SK-N-SH (cell line): ENCODE results near the gene SPEF1. TPM values are rescaled to one million over a fixed set of nuclear protein-coding genes. Genes with fewer than 3 reads are reported as not detected.
"Not testable (repeated sequence)": the region's sequence is repeated elsewhere in the genome, so short reads cannot be mapped to it uniquely, and the experiment has no call there.

Source experiments
- CTCF ChIA-PET: fragments of 300-600, 350-600 bp; formaldehyde crosslinking; extraction: SDS; loops from one replicate; lab custom pipeline; 2021; lab: Yijun Ruan, JAX
- POLR2A ChIA-PET: fragments of 350-600 bp; sonication (Branson Sonifier 250); formaldehyde crosslinking; extraction: SDS; loops from one replicate; lab custom pipeline; 2020; ENCODE audit warnings: antibody characterized with exemption, inconsistent platforms; lab: Yijun Ruan, JAX
- DNase-seq: peaks from one replicate; pipeline ENCODE4 v3.0.0; 2012
- H2AFZ ChIP-seq: fragments of 200-600 bp; sonication (generic); 2 replicates; pipeline ENCODE4 v1.8.1; 2016; ENCODE audit warnings: antibody characterized with exemption, mild to moderate bottlenecking, low read depth
- H3F3A ChIP-seq: fragments of 200-600 bp; sonication (generic); replicated peaks from 2 replicates; pipeline ENCODE3; 2016; ENCODE audit warnings: antibody characterized with exemption, mild to moderate bottlenecking; ENCODE audit not compliant: insufficient read depth
- H3K27ac ChIP-seq, 2 experiments: fragments of 200-500 bp in 1 of 2; fragments of 200-600 bp in 1 of 2; sonication (Bioruptor generic) in 1 of 2; sonication (generic), shearing (Covaris generic) in 1 of 2; 2 replicates each; pipeline versions ENCODE4 v1.5.1 to v1.6.1; 2014 to 2016; ENCODE audit warnings: low read depth in 2 of 2, inconsistent platforms in 1 of 2, low read length in 1 of 2, mild to moderate bottlenecking in 1 of 2, mixed read lengths in 1 of 2
- H3K27me3 ChIP-seq: fragments of 200-600 bp; sonication (generic), shearing (Covaris generic); 2 replicates; pipeline ENCODE4 v1.6.1; 2016; ENCODE audit warnings: mixed run types; ENCODE audit not compliant: insufficient read depth
- H3K36me3 ChIP-seq, 2 experiments: fragments of 200-500 bp in 1 of 2; fragments of 200-600 bp in 1 of 2; sonication (Bioruptor generic) in 1 of 2; sonication (generic) in 1 of 2; replicated peaks in 1 of 2; 2 replicates each; pipeline versions ENCODE3 to v1.5.1; 2014 to 2016; ENCODE audit warnings: low read length in 1 of 2, mild to moderate bottlenecking in 1 of 2; ENCODE audit not compliant: insufficient read depth in 2 of 2, control insufficient read depth in 1 of 2
- H3K4me1 ChIP-seq, 2 experiments: fragments of 200-500 bp in 1 of 2; fragments of 200-600 bp in 1 of 2; sonication (Bioruptor generic) in 1 of 2; sonication (generic), shearing (Covaris generic) in 1 of 2; 2 replicates each; pipeline versions ENCODE4 v1.5.1 to v1.6.1; 2014 to 2016; ENCODE audit warnings: low read depth in 1 of 2, low read length in 1 of 2, mixed run types in 1 of 2; ENCODE audit not compliant: insufficient read depth in 2 of 2, control insufficient read depth in 1 of 2
- H3K4me2 ChIP-seq: fragments of 200-600 bp; sonication (generic), shearing (Covaris generic); 2 replicates; pipeline ENCODE4 v1.6.1; 2017; ENCODE audit warnings: mixed run types
- H3K4me3 ChIP-seq, 2 experiments: fragments of 200-500 bp in 1 of 2; fragments of 200-600 bp in 1 of 2; sonication (Bioruptor generic) in 1 of 2; sonication (generic), shearing (Covaris generic) in 1 of 2; 2 replicates each; pipeline versions ENCODE4 v1.5.1 to v1.8.1; 2014 to 2016; ENCODE audit warnings: low read depth in 2 of 2, inconsistent platforms in 1 of 2, low read length in 1 of 2, mild to moderate bottlenecking in 1 of 2, mixed read lengths in 1 of 2, moderate library complexity in 1 of 2
- H3K79me2 ChIP-seq: fragments of 200-600 bp; sonication (generic); 2 replicates; pipeline ENCODE4 v1.8.1; 2017; ENCODE audit warnings: mild to moderate bottlenecking; ENCODE audit not compliant: insufficient read depth
- H3K9ac ChIP-seq: fragments of 200-600 bp; sonication (generic); 2 replicates; pipeline ENCODE4 v1.6.1; 2017; ENCODE audit warnings: mixed run types
- H3K9me2 ChIP-seq: fragments of 200-600 bp; sonication (generic); 2 replicates; pipeline ENCODE4 v1.6.1; 2017; ENCODE audit warnings: mixed run types
- H3K9me3 ChIP-seq: fragments of 200-600 bp; sonication (generic); 2 replicates; pipeline ENCODE4 v1.6.1; 2017; ENCODE audit warnings: mixed run types, mild to moderate bottlenecking, moderate library complexity
- H4K20me1 ChIP-seq: fragments of 200-600 bp; sonication (generic); 2 replicates; pipeline ENCODE4 v1.6.1; 2017; ENCODE audit warnings: mild to moderate bottlenecking, mixed run types; ENCODE audit not compliant: insufficient read depth
- ELF1 ChIP-seq: IDR thresholded peaks from 2 replicates; pipeline ENCODE4 v1.4.0; 2012
- EP300 ChIP-seq, 2 experiments: IDR thresholded peaks; 2 replicates each; pipeline versions ENCODE4 v1.4.0 to v1.6.1; 2012; ENCODE audit warnings: borderline replicate concordance in 1 of 2, low read depth in 1 of 2, low read length in 1 of 2
- GATA2 ChIP-seq: sonication (generic); formaldehyde crosslinking; IDR thresholded peaks from 2 replicates; pipeline ENCODE4 v1.5.0; 2020; ENCODE audit warnings: mild to moderate bottlenecking, missing genetic modification reagents
- IRF3 ChIP-seq: fragments of 150-350 bp; IDR thresholded peaks from 2 replicates; pipeline ENCODE4 v1.6.1; 2016; ENCODE audit warnings: mild to moderate bottlenecking, low read depth, low read length
- MAX ChIP-seq: IDR thresholded peaks from 2 replicates; pipeline ENCODE4 v1.4.0; 2012; ENCODE audit warnings: low read depth
- PBX3 ChIP-seq: IDR thresholded peaks from 2 replicates; pipeline ENCODE4; 2012
- RFX5 ChIP-seq: IDR thresholded peaks from 2 replicates; pipeline ENCODE4 v1.6.1; 2012; ENCODE audit warnings: mild to moderate bottlenecking, improper control_type of control experiment, low read length
- SIN3A ChIP-seq: IDR thresholded peaks from 2 replicates; pipeline ENCODE4 v1.6.1; 2012; ENCODE audit warnings: low read depth, mild to moderate bottlenecking, low read length, moderate library complexity, borderline replicate concordance
- SMC3 ChIP-seq: IDR thresholded peaks from 2 replicates; pipeline ENCODE4 v1.6.1; 2012; ENCODE audit warnings: low read depth, low read length, improper control_type of control experiment
- TAF1 ChIP-seq: IDR thresholded peaks from 2 replicates; pipeline ENCODE4 v1.6.1; 2012; ENCODE audit warnings: low read depth, mild to moderate bottlenecking, low read length, moderate library complexity, borderline replicate concordance
- TEAD4 ChIP-seq: IDR thresholded peaks from 2 replicates; pipeline ENCODE4 v1.4.0; 2012; ENCODE audit warnings: mild to moderate bottlenecking, borderline replicate concordance; ENCODE audit not compliant: insufficient read depth
- USF1 ChIP-seq: IDR thresholded peaks from 2 replicates; pipeline ENCODE4 v1.4.0; 2012; ENCODE audit warnings: low read depth, borderline replicate concordance
- WGBS: methylation state at CpG from one replicate; pipeline ENCODE4 v1.1.6; 2017; ENCODE audit warnings: low lambda C conversion rate; 5-methylcytosine and 5-hydroxymethylcytosine counted together
- polyA plus RNA-seq, 3 experiments: library from polyadenylated mRNA; depleted of rRNA; stranded (reverse); fragments of >200 nt; gene quantifications; 2 replicates each; pipeline ENCODE4 v1.2.3, GENCODE V29; 2012

Gene SPEF1
- polyA plus RNA-seq, 1 of the 3 experiments (the other 2 are of a cell fraction): 1.6 TPM

DNA sequence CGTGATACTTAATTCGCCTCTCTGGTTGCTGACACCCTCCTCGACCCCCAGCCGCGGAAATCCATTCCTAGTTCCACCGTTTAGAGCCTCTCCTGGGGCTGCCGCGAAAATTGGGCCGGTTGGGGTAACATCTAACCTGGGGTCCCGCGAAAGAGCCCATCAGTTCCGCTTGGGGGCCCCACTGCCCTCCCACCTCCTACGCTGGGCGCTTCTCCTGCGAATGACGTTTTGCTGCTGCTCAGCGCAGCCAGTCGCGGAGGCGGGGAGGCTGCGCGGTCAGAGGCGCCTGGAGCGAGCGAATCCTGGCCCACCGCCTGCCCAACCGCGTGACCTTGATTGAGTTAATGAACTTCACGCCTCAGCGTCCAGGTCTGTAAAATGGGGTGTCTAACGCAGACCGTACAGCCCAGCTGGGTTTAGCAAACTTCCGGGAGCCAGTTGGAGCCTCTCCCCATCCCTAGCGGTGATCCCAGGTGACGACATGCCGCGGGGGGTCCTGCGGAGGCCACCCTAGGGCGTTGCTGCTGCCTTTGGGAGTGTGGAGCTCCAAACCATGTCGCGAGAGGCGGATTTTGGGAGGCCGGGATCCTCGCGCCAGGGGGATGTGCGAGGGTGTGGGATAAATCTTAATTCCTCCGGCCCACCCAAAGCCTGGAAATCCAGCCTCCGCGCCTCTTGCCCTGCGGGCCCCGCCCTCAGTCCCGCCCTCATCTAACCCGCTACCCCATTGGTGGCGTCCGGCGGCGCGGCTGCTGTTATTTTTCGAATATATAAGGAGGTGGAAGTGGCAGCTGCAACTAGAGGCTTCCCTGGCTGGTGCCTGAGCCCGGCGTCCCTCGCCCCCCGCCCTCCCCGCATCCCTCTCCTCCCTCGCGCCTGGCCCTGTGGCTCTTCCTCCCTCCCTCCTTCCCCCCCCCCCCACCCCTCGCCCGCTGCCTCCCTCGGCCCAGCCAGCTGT, 14.5 kb upstream of the SPEF1 start, which contains the start of gene CDC25B (continued):
- TF ChIP-seq MAX (peak; percentile 80), EP300 (IDR thresholded peaks at IDR 0.05; ENCODE audit: borderline replicate concordance in 1 of 2, low read depth in 1 of 2, low read length in 1 of 2) (no peak), TAF1 (peak; percentile 37; the same call in 1 of the 2 replicates), USF1 (peak; percentile 61), SIN3A (peak; percentile 93), ELF1 (peak; percentile 40; the same call in 1 of the 2 replicates), IRF3 (no peak), TEAD4 (no peak), PBX3 (no peak; the same call in 1 of the 2 replicates)

GRCh38 chr20:3794701-3795420, 13.6 kb upstream of the SPEF1 start:
- POLR2A ChIA-PET: interaction anchor here (1.4 to 1.5 kb wide), 2 partner anchors 27 to 52 kb away, joined by 6 to 7 read pairs; partner anchors contain the start of genes ADISSP and MAVS
- WGBS: 92% methylated on average over 25 of the region's 25 CpGs

GRCh38 chr20:3794168-3794567, 12.9 kb upstream of the SPEF1 start:
- H3K4me2 ChIP-seq, H3F3A ChIP-seq, DNase-seq, H3K9me2 ChIP-seq, POLR2A ChIA-PET, H3K27me3 ChIP-seq, H3K27ac ChIP-seq, H4K20me1 ChIP-seq, H3K9ac ChIP-seq, H3K9me3 ChIP-seq, H2AFZ ChIP-seq, H3K4me3 ChIP-seq: not testable (repeated sequence)
- 100% methylated on average over 1 of the region's 3 CpGs for WGBS
- Histone ChIP-seq H3K4me1 (peaks cover 17 to 26% of the 10 kb centered on the region in 2 experiments; a peak in 3 of 4 replicates), H3K79me2 (peaks cover 36% of the 10 kb centered on the region), H3K36me3 (peaks cover 12% of the 10 kb centered on the region in 2 experiments)
- CTCF ChIA-PET: interaction anchor here (1.7 to 3.5 kb wide), 4 partner anchors 8 to 61 kb away, joined by 5 to 51 read pairs (median 18); partner anchors contain the start of genes AP5S1, CENPB and SPEF1

More at GRCh38 chr20:3794701-3795420, 13.6 kb upstream of the SPEF1 start:
- H3K9me2 ChIP-seq: no peaks in the 10 kb centered on the region
- peak; percentile 10 for DNase-seq
- no peaks in the 10 kb centered on the region for H3F3A ChIP-seq
- no peaks in the 10 kb centered on the region for H4K20me1 ChIP-seq
- peaks cover 17 to 32% of the 10 kb centered on the region in 2 experiments; a peak in 3 of 4 replicates for H3K4me1 ChIP-seq
- H3K79me2 ChIP-seq: peaks cover 41% of the 10 kb centered on the region
- H3K9ac ChIP-seq: peak overlapping the region; percentile 94
- H3K27me3 ChIP-seq: no peaks in the 10 kb centered on the region
- peaks cover 12% of the 10 kb centered on the region in 2 experiments for H3K36me3 ChIP-seq
- peak overlapping the region; percentile 90 for H2AFZ ChIP-seq
- H3K27ac ChIP-seq: peak overlapping the region; percentile 91 to 96
- peak overlapping the region; percentile 98 for H3K4me2 ChIP-seq
- peak overlapping the region; percentile 72 to 80 for H3K4me3 ChIP-seq
- no peak for TF ChIP-seq ELF1
- TF ChIP-seq IRF3: no peak
- no peak for TF ChIP-seq SMC3
- TF ChIP-seq RFX5: no peak
- TF ChIP-seq GATA2: no peak
- no peaks in the 10 kb centered on the region for H3K9me3 ChIP-seq
- CTCF ChIA-PET: interaction anchor here (0.7 to 3.5 kb wide), 8 partner anchors 8 to 290 kb away, joined by 3 to 51 read pairs (median 8); partner anchors contain the start of genes AP5S1, CENPB and SPEF1
